HepG2 (cell line): ENCODE measurements around the gene CARD9. TPM values are rescaled to one million over a fixed set of nuclear protein-coding genes. Genes with fewer than 3 reads are reported as not detected.
A peak's percentile ranks its signal among the peaks of the same experiment; 100 is the strongest.

ENCODE experiments used
- ATAC-seq: fragments of 200-7000 bp; cut with Tn5 transposase; 3 replicates; pipeline ENCODE4 v1.9.1; 2020; ENCODE audit warnings: mild to moderate bottlenecking, moderate library complexity
- BruUV-seq: library from RNA; stranded (reverse); fragments of 400-500 nt; replicated peaks from 2 replicates; lab custom pipeline; 2021; lab: Mats Ljungman, UMichigan
- CTCF ChIA-PET: fragments of 300-600 bp; formaldehyde crosslinking; extraction: SDS; loops from one replicate; lab custom pipeline; 2021; ENCODE audit warnings: low total read pairs, inconsistent platforms, low intra/inter-chr PET ratio; lab: Yijun Ruan, JAX
- POLR2A ChIA-PET: fragments of 350-600 bp; sonication (Branson Sonifier 250); formaldehyde crosslinking; loops from one replicate; lab custom pipeline; 2020; ENCODE audit warnings: antibody characterized with exemption, inconsistent platforms; lab: Yijun Ruan, JAX
- DNase-seq: peaks from one replicate; pipeline ENCODE4 v3.0.0-alpha.2; 2015; ENCODE audit warnings: low spot score
- FAIRE-seq: peaks from 3 replicates; lab custom pipeline; 2011; peaks lifted over from hg19 to GRCh38; lab: Jason Lieb, UNC
- H2AFZ ChIP-seq: one replicate; pipeline ENCODE4 v1.6.1; 2011; ENCODE audit warnings: low read length, inconsistent platforms
- H3K27ac ChIP-seq: fragments of 300-600 bp; 3 replicates; pipeline ENCODE4 v1.8.0; 2011; ENCODE audit warnings: mixed run types, mild to moderate bottlenecking, mixed read lengths, low read length, inconsistent platforms; ENCODE audit not compliant: insufficient read depth; ENCODE audit errors: extremely low read length
- H3K27me3 ChIP-seq, 2 experiments: fragments of 200-600 bp in 1 of 2; 2 replicates in 1 of 2; 3 replicates in 1 of 2; pipeline versions ENCODE4 v1.6.0 to v1.8.0; 2011; ENCODE audit warnings: low read length in 2 of 2, mild to moderate bottlenecking in 2 of 2, moderate library complexity in 2 of 2, inconsistent platforms in 1 of 2; ENCODE audit not compliant: insufficient read depth in 2 of 2, control insufficient read depth in 1 of 2
- H3K36me3 ChIP-seq, 2 experiments: fragments of 200-600 bp in 1 of 2; replicated peaks in 1 of 2; 2 replicates in 1 of 2; 3 replicates in 1 of 2; pipeline versions ENCODE4 v1.5.1 to v1.8.0; 2011; ENCODE audit warnings: low read length in 2 of 2, inconsistent platforms in 1 of 2; ENCODE audit not compliant: insufficient read depth in 2 of 2, control insufficient read depth in 1 of 2
- H3K4me1 ChIP-seq: 2 replicates; pipeline ENCODE4 v1.5.1; 2012; ENCODE audit warnings: low read length, inconsistent platforms; ENCODE audit not compliant: insufficient read depth
- H3K4me2 ChIP-seq: 2 replicates; pipeline ENCODE4 v1.6.0; 2011; ENCODE audit warnings: low read depth, low read length, inconsistent platforms
- H3K4me3 ChIP-seq, 3 experiments: fragments of 200-600 bp in 1 of 3; sonication (generic), shearing (Covaris generic) in 1 of 3; replicated peaks in 1 of 3; 2 replicates each; pipeline ENCODE4 v1.5.1; 2011 to 2016; ENCODE audit warnings: low read length in 3 of 3, inconsistent platforms in 2 of 3, low read depth in 2 of 3, mild to moderate bottlenecking in 2 of 3, control low read depth in 1 of 3, mixed read lengths in 1 of 3; ENCODE audit not compliant: insufficient read depth in 1 of 3
- H3K79me2 ChIP-seq: one replicate; pipeline ENCODE4 v1.6.1; 2011; ENCODE audit warnings: low read length, inconsistent platforms; ENCODE audit not compliant: insufficient read depth
- H3K9ac ChIP-seq: 2 replicates; pipeline ENCODE4 v1.6.0; 2011; ENCODE audit warnings: mild to moderate bottlenecking, low read depth, low read length, inconsistent platforms; ENCODE audit not compliant: insufficient read depth
- H3K9me3 ChIP-seq: 2 replicates; pipeline ENCODE4 v1.5.1; 2012; ENCODE audit warnings: mild to moderate bottlenecking, low read length
- H4K20me1 ChIP-seq: 2 replicates; pipeline ENCODE4 v1.6.0; 2011; ENCODE audit warnings: inconsistent platforms, mild to moderate bottlenecking, low read length, moderate library complexity; ENCODE audit not compliant: insufficient read depth
- CREM ChIP-seq, 2 experiments: sonication (generic) in 1 of 2; formaldehyde crosslinking in 1 of 2; IDR thresholded peaks; 2 replicates each; pipeline versions ENCODE4 v1.4.0 to v1.6.1; 2016 to 2020; ENCODE audit warnings: antibody characterized with exemption in 1 of 2, mild to moderate bottlenecking in 1 of 2, missing genetic modification reagents in 1 of 2
- HIVEP1 ChIP-seq: sonication (generic); formaldehyde crosslinking; IDR thresholded peaks from 2 replicates; pipeline ENCODE4 v1.4.0; 2020; ENCODE audit warnings: mild to moderate bottlenecking, missing genetic modification reagents
- LCORL ChIP-seq, 2 experiments: fragments of 450-650 bp in 1 of 2; sonication (generic) in 1 of 2; formaldehyde crosslinking in 1 of 2; IDR thresholded peaks; 2 replicates each; pipeline versions ENCODE4 v1.5.0 to v1.6.1; 2017 to 2020; ENCODE audit warnings: antibody characterized with exemption in 1 of 2, missing genetic modification reagents in 1 of 2
- PATZ1 ChIP-seq: sonication (generic); formaldehyde crosslinking; IDR thresholded peaks from 2 replicates; pipeline ENCODE4 v1.4.0; 2020; ENCODE audit warnings: missing genetic modification reagents
- POLR2A ChIP-seq, 2 experiments: IDR thresholded peaks; 2 replicates each; pipeline ENCODE4 v1.6.1; 2011; ENCODE audit warnings: low read depth in 2 of 2, low read length in 2 of 2, mild to moderate bottlenecking in 1 of 2, moderate library complexity in 1 of 2; ENCODE audit not compliant: insufficient read depth in 1 of 2
- RFX1 ChIP-seq: fragments of 450-650 bp; IDR thresholded peaks from 2 replicates; pipeline ENCODE4 v1.6.1; 2017
- SALL1 ChIP-seq: sonication (generic); formaldehyde crosslinking; IDR thresholded peaks from 2 replicates; pipeline ENCODE4 v1.8.0; 2022; ENCODE audit warnings: mild to moderate bottlenecking, missing genetic modification reagents
- WGBS: methylation state at CpG from one replicate; pipeline ENCODE4 v1.1.6; 2017; ENCODE audit warnings: low lambda C conversion rate; 5-methylcytosine and 5-hydroxymethylcytosine counted together
- in situ Hi-C: cut with HindIII; loops from 2 replicates; pipeline ENCODE4 v1.10.0; 2017; ENCODE audit warnings: low pct_unique_long_range_greater_than_20kb; ENCODE audit not compliant: extremely low pct_ligation_motif_present
- intact Hi-C: fragments of 100-400 bp; cut with micrococcal nuclease; formaldehyde crosslinking; loops from one replicate; pipeline ENCODE4 v1.10.0; 2022; ENCODE audit not compliant: unreplicated experiment
- polyA plus RNA-seq, 8 experiments: library from polyadenylated mRNA; depleted of rRNA in 3 of 8; stranded (reverse) in 7 of 8; unstranded in 1 of 8; fragments of >200 nt; fragmentation: Illumina TruSeq in 4 of 8; extraction: Trizol in 4 of 8; gene quantifications; 2 replicates each; pipeline versions ENCODE4 v1.2.1 to v1.2.3, GENCODE V29; 2011 to 2016; ENCODE audit warnings: low read depth in 4 of 8, missing spikeins in 1 of 8, mixed read lengths in 1 of 8; ENCODE audit not compliant: insufficient read depth in 1 of 8
- total RNA-seq, 5 experiments: library from RNA; depleted of rRNA; stranded (reverse); fragments of >200 nt; fragmentation: Illumina TruSeq; extraction: Trizol; gene quantifications; 2 replicates each; pipeline ENCODE4 v1.2.3, GENCODE V29; 2016; ENCODE audit warnings: low read depth in 1 of 5

Gene CARD9
- total and polyA plus RNA-seq, 2 of the 13 experiments (the other 11 are each of a cell fraction or from before 2014, with no cell fraction given) = 3.3 to 7.4 TPM

GRCh38 chr9:136332482-136332983, 40.9 kb downstream of the CARD9 start:
- ChIA-PET POLR2A (no interaction called here), CTCF (no interaction called here)
- FAIRE-seq (no peak), DNase-seq (no peak), ATAC-seq (no peak)
- intact Hi-C loops (no loop called here), in situ Hi-C loops (loop anchor here (25.0 kb wide), 1 partner anchor 305 kb away; no protein-coding TSS in a partner anchor)
- H3K4me2 ChIP-seq = no peak overlapping the region
- H3K36me3 ChIP-seq = no peaks in the 10 kb centered on the region
- H3K4me1 ChIP-seq = peaks cover 33% of the 10 kb centered on the region
- WGBS = 60% methylated on average over 10 of the region's 11 CpGs
- no TSS peak for BruUV-seq
- H4K20me1 ChIP-seq = no peaks in the 10 kb centered on the region
- H3K79me2 ChIP-seq = no peaks in the 10 kb centered on the region
- H3K4me3 ChIP-seq = no peak overlapping the region
- TF ChIP-seq CREM (IDR thresholded peaks at IDR 0.05) = no peak
- TF ChIP-seq CREM (CRISPR knock-in tag; IDR thresholded peaks at IDR 0.05) = no peak
- peak; percentile 23; the same call in 1 of the 2 replicates for TF ChIP-seq RFX1
- H3K9ac ChIP-seq = no peak overlapping the region
- H3K9me3 ChIP-seq = no peaks in the 10 kb centered on the region
- peaks cover 17 to 54% of the 10 kb centered on the region in 2 experiments; a peak in 4 of 5 replicates for H3K27me3 ChIP-seq
- H2AFZ ChIP-seq = no peak overlapping the region
- no peak overlapping the region for H3K27ac ChIP-seq

- H4K20me1 ChIP-seq = no peaks in the 10 kb centered on the region
- H3K79me2 ChIP-seq = no peaks in the 10 kb centered on the region
- H3K4me1 ChIP-seq = peaks cover 35% of the 10 kb centered on the region
- FAIRE-seq = no peak
- intact Hi-C loops (no loop called here), in situ Hi-C loops (loop anchor here (25.0 kb wide), 1 partner anchor 305 kb away; no protein-coding TSS in a partner anchor)
- H3K27ac ChIP-seq = no peak overlapping the region
- CTCF ChIA-PET = no interaction called here
- no peak for DNase-seq
- H3K9ac ChIP-seq = no peak overlapping the region
- POLR2A ChIA-PET = no interaction called here
- no peaks in the 10 kb centered on the region for H3K9me3 ChIP-seq
- no peak overlapping the region; a peak in 1 of 6 replicates for H3K4me3 ChIP-seq
- peak; percentile 36 for ATAC-seq
- peaks cover 17 to 56% of the 10 kb centered on the region in 2 experiments; a peak in 4 of 5 replicates for H3K27me3 ChIP-seq
- 55% methylated on average over 17 of the region's 46 CpGs for WGBS
- peak overlapping the region; percentile 42 for H3K4me2 ChIP-seq
- no peaks in the 10 kb centered on the region for H3K36me3 ChIP-seq
- H2AFZ ChIP-seq = no peak overlapping the region
- BruUV-seq = no TSS peak
- TF ChIP-seq PATZ1 (peak; percentile 47; the same call in 1 of the 2 replicates), POLR2A (IDR thresholded peaks at IDR 0.05; ENCODE audit: insufficient read depth in 1 of 2, low read depth in 2 of 2, low read length in 2 of 2) (no peak), LCORL (IDR thresholded peaks at IDR 0.05) (no peak), LCORL (CRISPR knock-in tag; IDR thresholded peaks at IDR 0.05) (peak; percentile 70; the same call in 1 of the 2 replicates), HIVEP1 (CRISPR knock-in tag) (peak; percentile 89), SALL1 (CRISPR knock-in tag) (0 out of 2 replicates have a peak, but pooled peaks have one; percentile 12)
These were observed 41.6 kb downstream of the CARD9 start for GRCh38 chr9:136331556-136332481.
